ENCODE measurements around the gene PHC3. TPM values are rescaled to one million over a fixed set of nuclear protein-coding genes. Genes with fewer than 3 reads are reported as not detected.
A peak's percentile ranks its signal among the peaks of the same experiment; 100 is the strongest.

Gene PHC3
- total RNA-seq, 1 donor, result 51.4 TPM

GRCh38 chr3:170098753-170099152 lies 82.8 kb downstream of the PHC3 start:
- H3K4me3 ChIP-seq (ENCODE audit: low read depth, low read length), result no peak overlapping the region
- no peak for DNase-seq (ENCODE audit: low read depth)
- TF ChIP-seq, protein P1, sequence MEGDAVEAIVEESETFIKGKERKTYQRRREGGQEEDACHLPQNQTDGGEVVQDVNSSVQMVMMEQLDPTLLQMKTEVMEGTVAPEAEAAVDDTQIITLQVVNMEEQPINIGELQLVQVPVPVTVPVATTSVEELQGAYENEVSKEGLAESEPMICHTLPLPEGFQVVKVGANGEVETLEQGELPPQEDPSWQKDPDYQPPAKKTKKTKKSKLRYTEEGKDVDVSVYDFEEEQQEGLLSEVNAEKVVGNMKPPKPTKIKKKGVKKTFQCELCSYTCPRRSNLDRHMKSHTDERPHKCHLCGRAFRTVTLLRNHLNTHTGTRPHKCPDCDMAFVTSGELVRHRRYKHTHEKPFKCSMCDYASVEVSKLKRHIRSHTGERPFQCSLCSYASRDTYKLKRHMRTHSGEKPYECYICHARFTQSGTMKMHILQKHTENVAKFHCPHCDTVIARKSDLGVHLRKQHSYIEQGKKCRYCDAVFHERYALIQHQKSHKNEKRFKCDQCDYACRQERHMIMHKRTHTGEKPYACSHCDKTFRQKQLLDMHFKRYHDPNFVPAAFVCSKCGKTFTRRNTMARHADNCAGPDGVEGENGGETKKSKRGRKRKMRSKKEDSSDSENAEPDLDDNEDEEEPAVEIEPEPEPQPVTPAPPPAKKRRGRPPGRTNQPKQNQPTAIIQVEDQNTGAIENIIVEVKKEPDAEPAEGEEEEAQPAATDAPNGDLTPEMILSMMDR (IDR thresholded peaks at IDR 0.05; ENCODE audit: insufficient read depth, low read depth, low read length), result no peak

DNA sequence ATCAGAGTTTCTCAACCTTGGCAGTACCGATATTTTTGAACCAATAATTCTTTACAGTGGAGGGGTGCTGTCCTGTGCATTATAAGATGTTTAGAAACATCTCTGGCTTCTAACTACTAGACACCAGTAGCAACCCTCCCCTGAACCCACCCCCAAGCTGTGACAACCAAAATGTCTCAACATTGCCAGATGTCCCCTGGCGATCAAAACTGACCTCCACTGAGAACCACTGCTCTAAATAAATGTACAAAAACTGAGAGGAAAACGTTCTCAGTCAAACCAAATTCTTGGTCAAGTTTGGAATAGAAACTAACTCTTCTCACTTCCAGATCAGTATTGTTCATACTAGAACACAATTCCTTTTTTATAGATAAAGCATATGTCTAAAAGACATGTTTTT lies 85.2 kb downstream of the PHC3 start:
- TF ChIP-seq, protein P1 (IDR thresholded peaks at IDR 0.05; ENCODE audit: insufficient read depth, low read depth, low read length), result no peak
- no peak for DNase-seq (ENCODE audit: low read depth)
- H3K4me3 ChIP-seq (ENCODE audit: low read depth, low read length), result no peak overlapping the region

- no peak for DNase-seq (ENCODE audit: low read depth)
- TF ChIP-seq, protein P1 (IDR thresholded peaks at IDR 0.05; ENCODE audit: insufficient read depth, low read depth, low read length), result no peak
- H3K4me3 ChIP-seq (ENCODE audit: low read depth, low read length), result no peak overlapping the region
These were observed 85.8 kb downstream of the PHC3 start for GRCh38 chr3:170095771-170096170.

- H3K4me3 ChIP-seq (ENCODE audit: low read depth, low read length), result no peak overlapping the region
These were observed 88.6 kb downstream of the PHC3 start for GRCh38 chr3:170092907-170093306.

GRCh38 chr3:170090601-170090981 lies 90.9 kb downstream of the PHC3 start:
- peak; percentile 36 for DNase-seq (ENCODE audit: low read depth)
- TF ChIP-seq, protein P1 (IDR thresholded peaks at IDR 0.05; ENCODE audit: insufficient read depth, low read depth, low read length), result no peak
- H3K4me3 ChIP-seq (ENCODE audit: low read depth, low read length), result no peak overlapping the region

More at GRCh38 chr3:170092907-170093306, 88.6 kb downstream of the PHC3 start:
- no peak for DNase-seq (ENCODE audit: low read depth)
- TF ChIP-seq, protein P1 (IDR thresholded peaks at IDR 0.05; ENCODE audit: insufficient read depth, low read depth, low read length), result no peak

GRCh38 chr3:170089862-170090600 lies 91.5 kb downstream of the PHC3 start:
- no peak overlapping the region for H3K4me3 ChIP-seq (ENCODE audit: low read depth, low read length)
- no peak for DNase-seq (ENCODE audit: low read depth)
- TF ChIP-seq, protein P1 (IDR thresholded peaks at IDR 0.05; ENCODE audit: insufficient read depth, low read depth, low read length), result no peak

DNA sequence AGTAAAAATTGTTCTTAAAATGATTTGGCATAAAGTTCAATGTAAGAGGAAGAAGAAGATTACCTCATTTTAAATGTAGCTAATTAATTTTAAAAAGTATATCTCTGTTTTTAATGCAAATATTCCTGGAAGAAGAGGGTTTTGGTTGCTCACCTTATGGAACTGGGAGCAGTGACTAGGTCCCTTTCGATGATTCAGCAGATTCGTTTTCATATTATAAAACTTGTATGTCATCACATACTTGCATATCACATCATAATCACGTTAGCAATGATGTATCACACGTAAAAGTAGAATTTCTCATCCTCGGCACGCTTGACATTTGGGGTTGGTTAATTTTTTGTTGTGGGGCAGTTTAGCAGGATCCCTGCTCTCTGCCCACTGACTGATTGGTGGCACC lies 96.1 kb downstream of the PHC3 start:
- no peak for DNase-seq (ENCODE audit: low read depth)
- TF ChIP-seq, protein P1 (IDR thresholded peaks at IDR 0.05; ENCODE audit: insufficient read depth, low read depth, low read length), result no peak
- no peak overlapping the region for H3K4me3 ChIP-seq (ENCODE audit: low read depth, low read length)
